Karpas-422 (cell line): Measurements from ENCODE around the gene TMX1. TPM values are rescaled to one million over a fixed set of nuclear protein-coding genes. Genes with fewer than 3 reads are reported as not detected.
A peak's percentile ranks its signal among the peaks of the same experiment; 100 is the strongest.

Experiments
- DNase-seq: peaks from one replicate; pipeline ENCODE4 v3.0.0-alpha.2; 2015
- H2AFZ ChIP-seq: fragments of 200-600 bp; sonication (generic); 2 replicates; pipeline ENCODE4 v1.6.1; 2014; ENCODE audit warnings: antibody characterized with exemption, low read length, mixed read lengths
- H3K27ac ChIP-seq: fragments of 200-600 bp; sonication (generic); 2 replicates; pipeline ENCODE4 v1.5.1; 2014; ENCODE audit warnings: mild to moderate bottlenecking, low read length, moderate library complexity
- H3K27me3 ChIP-seq: fragments of 200-600 bp; sonication (generic); 2 replicates; pipeline ENCODE4 v1.6.1; 2014; ENCODE audit warnings: low read length, mixed read lengths
- H3K36me3 ChIP-seq: fragments of 200-600 bp; sonication (generic); 2 replicates; pipeline ENCODE4 v1.6.1; 2014; ENCODE audit warnings: low read length, mixed read lengths; ENCODE audit not compliant: insufficient read depth
- H3K4me1 ChIP-seq: fragments of 200-600 bp; sonication (generic); 2 replicates; pipeline ENCODE4 v1.6.1; 2014; ENCODE audit warnings: mild to moderate bottlenecking, low read length, mixed read lengths
- H3K4me2 ChIP-seq: fragments of 200-600 bp; sonication (generic); 2 replicates; pipeline ENCODE4 v1.6.1; 2014; ENCODE audit warnings: low read length, low read depth, mild to moderate bottlenecking; ENCODE audit not compliant: poor library complexity, severe bottlenecking
- H3K4me3 ChIP-seq: fragments of 200-600 bp; sonication (generic); 2 replicates; pipeline ENCODE4 v1.5.1; 2014; ENCODE audit warnings: mild to moderate bottlenecking, antibody characterized with exemption, low read length, mixed read lengths
- H3K79me2 ChIP-seq: fragments of 200-600 bp; sonication (generic); 2 replicates; pipeline ENCODE4 v1.6.1; 2014; ENCODE audit warnings: mild to moderate bottlenecking, low read length, mixed read lengths
- H3K9ac ChIP-seq: fragments of 200-600 bp; sonication (generic); 2 replicates; pipeline ENCODE4 v1.6.0; 2014; ENCODE audit warnings: low read length
- H3K9me2 ChIP-seq: fragments of 200-600 bp; sonication (generic), shearing (Covaris generic); replicated peaks from 2 replicates; pipeline ENCODE4 v1.6.0; 2014; ENCODE audit warnings: mild to moderate bottlenecking, low read length, moderate library complexity; ENCODE audit not compliant: insufficient read depth
- H3K9me3 ChIP-seq: fragments of 300-700, 200-600 bp; sonication (generic); 2 replicates; pipeline ENCODE4 v1.6.1; 2014; ENCODE audit warnings: low read length, mixed read lengths
- H4K20me1 ChIP-seq: fragments of 200-600 bp; sonication (generic); 2 replicates; pipeline ENCODE4 v1.6.1; 2014; ENCODE audit warnings: mild to moderate bottlenecking, antibody characterized with exemption, low read length, low read depth; ENCODE audit not compliant: insufficient read depth
- total RNA-seq: library from RNA; depleted of rRNA; stranded (reverse); fragments of >200 nt; shearing (Covaris generic); gene quantifications from 2 replicates; pipeline ENCODE4 v1.2.3, GENCODE V29; 2014; ENCODE audit warnings: low replicate concordance

Gene TMX1
- total RNA-seq, 1 experiment from 2014 or later, result 70.5 TPM

GRCh38 chr14:51248016-51248987 lies 8.3 kb downstream of the TMX1 start:
- H3K4me3 ChIP-seq, result no peak overlapping the region
- peak overlapping the region; percentile 43 for H3K27ac ChIP-seq
- no peaks in the 10 kb centered on the region for H3K9me3 ChIP-seq
- H2AFZ ChIP-seq, result no peak overlapping the region
- H3K36me3 ChIP-seq, result peaks cover 92% of the 10 kb centered on the region
- DNase-seq, result no peak
- H3K79me2 ChIP-seq, result peaks cover 93% of the 10 kb centered on the region
- no peak overlapping the region for H3K9ac ChIP-seq
- H3K9me2 ChIP-seq, result no peaks in the 10 kb centered on the region
- peaks cover 22% of the 10 kb centered on the region; the same call in 1 of the 2 replicates for H4K20me1 ChIP-seq
- no peak overlapping the region for H3K4me2 ChIP-seq
- H3K4me1 ChIP-seq, result peaks cover 23% of the 10 kb centered on the region
- no peaks in the 10 kb centered on the region for H3K27me3 ChIP-seq

GRCh38 chr14:51251486-51251885 lies 11.4 kb downstream of the TMX1 start:
- Histone ChIP-seq H3K36me3 (peaks cover 95% of the 10 kb centered on the region), H3K27ac (no peak overlapping the region), H3K79me2 (peaks cover 85% of the 10 kb centered on the region)

GRCh38 chr14:51253880-51254279 lies 13.8 kb downstream of the TMX1 start:
- Histone ChIP-seq H3K27me3 (no peaks in the 10 kb centered on the region), H3K4me2 (no peak overlapping the region), H3K9ac (no peak overlapping the region), H3K9me2 (no peaks in the 10 kb centered on the region), H3K36me3 (peaks cover 92% of the 10 kb centered on the region), H3K4me3 (no peak overlapping the region), H3K27ac (no peak overlapping the region), H3K79me2 (peaks cover 81% of the 10 kb centered on the region), H2AFZ (no peak overlapping the region), H4K20me1 (no peaks in the 10 kb centered on the region), H3K4me1 (no peaks in the 10 kb centered on the region), H3K9me3 (no peaks in the 10 kb centered on the region)
- DNase-seq, result no peak

More at GRCh38 chr14:51251486-51251885, 11.4 kb downstream of the TMX1 start:
- Histone ChIP-seq H3K9me2 (no peaks in the 10 kb centered on the region), H4K20me1 (peaks cover 3% of the 10 kb centered on the region; the same call in 1 of the 2 replicates), H3K4me3 (no peak overlapping the region), H3K9ac (no peak overlapping the region), H3K9me3 (no peaks in the 10 kb centered on the region), H3K27me3 (no peaks in the 10 kb centered on the region), H3K4me1 (peaks cover 12% of the 10 kb centered on the region), H3K4me2 (no peak overlapping the region), H2AFZ (no peak overlapping the region)
- no peak for DNase-seq

- no peaks in the 10 kb centered on the region for H3K27me3 ChIP-seq
- DNase-seq, result no peak
- no peaks in the 10 kb centered on the region for H4K20me1 ChIP-seq
- H3K4me2 ChIP-seq, result no peak overlapping the region
- H3K4me3 ChIP-seq, result no peak overlapping the region
- H3K9me2 ChIP-seq, result no peaks in the 10 kb centered on the region
- no peaks in the 10 kb centered on the region for H3K9me3 ChIP-seq
- H3K9ac ChIP-seq, result no peak overlapping the region
- H3K36me3 ChIP-seq, result peaks cover 77% of the 10 kb centered on the region
- no peaks in the 10 kb centered on the region for H3K4me1 ChIP-seq
- no peak overlapping the region for H3K27ac ChIP-seq
- no peak overlapping the region for H2AFZ ChIP-seq
- peaks cover 81% of the 10 kb centered on the region for H3K79me2 ChIP-seq
Observed at GRCh38 chr14:51258280-51258679, 18.2 kb downstream of the TMX1 start.

- DNase-seq, result no peak
- H2AFZ ChIP-seq, result no peak overlapping the region
- H3K4me3 ChIP-seq, result no peak overlapping the region
- no peaks in the 10 kb centered on the region for H3K4me1 ChIP-seq
- no peaks in the 10 kb centered on the region for H3K9me3 ChIP-seq
- H3K36me3 ChIP-seq, result peaks cover 74% of the 10 kb centered on the region
- H3K79me2 ChIP-seq, result peaks cover 79% of the 10 kb centered on the region
- no peak overlapping the region for H3K9ac ChIP-seq
- H3K4me2 ChIP-seq, result no peak overlapping the region
- H3K9me2 ChIP-seq, result no peaks in the 10 kb centered on the region
- no peaks in the 10 kb centered on the region for H4K20me1 ChIP-seq
- no peaks in the 10 kb centered on the region for H3K27me3 ChIP-seq
- H3K27ac ChIP-seq, result no peak overlapping the region
Observed at GRCh38 chr14:51258788-51259187, 18.7 kb downstream of the TMX1 start.

DNA sequence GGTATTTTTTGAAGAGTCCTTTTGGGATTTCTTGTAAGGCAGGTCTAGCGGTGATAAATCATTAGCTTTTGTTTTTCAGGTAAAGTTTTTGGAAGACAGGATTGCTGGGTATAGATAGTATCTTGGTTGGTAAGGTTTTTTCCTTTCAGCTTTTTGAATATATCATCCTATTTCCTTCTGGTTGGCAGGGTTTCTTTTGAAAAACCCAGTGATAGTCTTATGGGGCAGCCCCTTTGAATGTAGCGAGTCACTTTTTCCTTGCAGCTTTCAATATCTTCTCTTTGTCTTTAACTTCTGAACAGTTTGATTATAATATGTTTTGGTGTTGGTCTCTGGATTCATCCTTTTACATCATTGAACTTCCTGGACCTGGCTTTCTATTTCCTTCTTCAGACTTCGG lies 20.2 kb downstream of the TMX1 start:
- H3K4me3 ChIP-seq, result no peak overlapping the region
- peaks cover 86% of the 10 kb centered on the region for H3K79me2 ChIP-seq
- H3K9ac ChIP-seq, result no peak overlapping the region
- H3K27ac ChIP-seq, result no peak overlapping the region
- H2AFZ ChIP-seq, result no peak overlapping the region
- no peaks in the 10 kb centered on the region for H3K27me3 ChIP-seq
- H3K9me2 ChIP-seq, result no peaks in the 10 kb centered on the region
- no peaks in the 10 kb centered on the region for H3K4me1 ChIP-seq
- H3K9me3 ChIP-seq, result no peaks in the 10 kb centered on the region
- no peak for DNase-seq
- H4K20me1 ChIP-seq, result no peaks in the 10 kb centered on the region
- no peak overlapping the region for H3K4me2 ChIP-seq
- peaks cover 63% of the 10 kb centered on the region for H3K36me3 ChIP-seq

GRCh38 chr14:51261151-51261550 lies 21.1 kb downstream of the TMX1 start:
- Histone ChIP-seq H3K4me1 (no peaks in the 10 kb centered on the region), H4K20me1 (no peaks in the 10 kb centered on the region), H3K9me2 (no peaks in the 10 kb centered on the region), H2AFZ (no peak overlapping the region), H3K4me3 (no peak overlapping the region), H3K27ac (no peak overlapping the region), H3K36me3 (peaks cover 54% of the 10 kb centered on the region), H3K9me3 (no peaks in the 10 kb centered on the region), H3K79me2 (peaks cover 84% of the 10 kb centered on the region), H3K9ac (no peak overlapping the region), H3K4me2 (no peak overlapping the region), H3K27me3 (no peaks in the 10 kb centered on the region)
- no peak for DNase-seq

- H4K20me1 ChIP-seq, result no peaks in the 10 kb centered on the region
- H3K4me1 ChIP-seq, result no peaks in the 10 kb centered on the region
- peaks cover 44% of the 10 kb centered on the region for H3K36me3 ChIP-seq
Observed at GRCh38 chr14:51262868-51263267, 22.8 kb downstream of the TMX1 start.

More at GRCh38 chr14:51262868-51263267, 22.8 kb downstream of the TMX1 start:
- Histone ChIP-seq H3K4me2 (no peak overlapping the region), H3K9ac (no peak overlapping the region), H3K27me3 (no peaks in the 10 kb centered on the region), H2AFZ (no peak overlapping the region), H3K9me2 (no peaks in the 10 kb centered on the region), H3K79me2 (peaks cover 78% of the 10 kb centered on the region), H3K27ac (no peak overlapping the region), H3K9me3 (no peaks in the 10 kb centered on the region), H3K4me3 (no peak overlapping the region)
- DNase-seq, result no peak
